Measurements from ENCODE around the gene NXPH4.

The NXPH4 gene

GRCh38 chr12:57234571-57235016 is 18.0 kb downstream of the NXPH4 start:
- DNase-seq = no peak

DNA sequence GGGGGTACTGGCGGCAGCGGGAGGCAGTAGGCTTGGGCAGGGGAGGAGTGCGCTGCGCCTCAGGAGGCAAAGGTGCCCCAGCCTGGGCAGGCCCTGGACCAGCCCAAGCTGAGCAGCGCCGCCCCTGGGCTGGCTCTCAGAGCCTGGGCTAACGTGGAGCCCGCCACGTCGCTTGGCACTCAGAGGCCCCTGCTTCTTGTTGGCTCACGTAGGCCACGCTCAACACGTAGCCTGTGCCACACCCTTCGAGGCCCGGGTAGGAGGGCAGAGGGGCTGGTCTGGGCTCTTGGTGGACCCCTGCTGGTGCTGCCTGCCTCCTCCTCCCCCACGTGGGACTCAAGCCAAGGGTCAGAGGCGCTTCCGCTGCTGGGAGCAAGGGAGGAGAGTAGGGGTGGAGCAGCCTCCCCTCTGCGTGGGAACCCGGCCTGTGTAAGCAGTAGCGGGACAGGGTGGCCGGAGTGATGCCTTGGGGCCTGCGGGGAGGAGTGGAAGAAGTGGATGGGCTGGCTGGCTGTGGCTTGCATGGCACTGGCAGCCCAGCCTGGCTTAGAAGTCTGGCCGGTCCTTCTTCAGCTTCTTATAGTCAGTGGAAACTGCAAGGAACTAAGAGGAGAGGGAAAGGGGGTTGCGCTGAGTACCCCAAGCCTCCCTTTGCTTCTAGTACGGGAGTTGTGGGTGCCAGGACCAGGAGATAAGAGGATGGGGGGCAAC is 18.6 kb downstream of the NXPH4 start:
- no peak for DNase-seq

DNA sequence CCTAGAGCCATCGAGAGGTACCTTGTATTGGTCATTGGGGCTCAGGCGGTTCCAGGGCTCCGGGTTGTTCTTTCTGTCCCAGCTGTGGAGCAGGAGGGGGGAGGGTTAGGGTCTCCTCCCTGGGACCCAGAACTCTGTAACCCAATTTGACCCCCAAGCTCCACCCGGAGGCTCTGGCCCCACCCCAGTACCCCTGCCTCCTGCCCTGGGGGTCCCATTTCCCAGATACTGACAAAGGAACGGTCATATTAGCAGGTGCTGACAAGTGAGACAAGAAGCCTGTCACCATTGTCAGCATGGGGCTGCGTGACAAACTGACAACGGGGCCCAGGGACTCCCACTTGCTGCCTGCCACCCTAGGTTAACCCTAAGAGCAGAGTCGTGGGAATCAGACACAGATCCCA is 19.1 kb downstream of the NXPH4 start:
- no peak for DNase-seq

DNA sequence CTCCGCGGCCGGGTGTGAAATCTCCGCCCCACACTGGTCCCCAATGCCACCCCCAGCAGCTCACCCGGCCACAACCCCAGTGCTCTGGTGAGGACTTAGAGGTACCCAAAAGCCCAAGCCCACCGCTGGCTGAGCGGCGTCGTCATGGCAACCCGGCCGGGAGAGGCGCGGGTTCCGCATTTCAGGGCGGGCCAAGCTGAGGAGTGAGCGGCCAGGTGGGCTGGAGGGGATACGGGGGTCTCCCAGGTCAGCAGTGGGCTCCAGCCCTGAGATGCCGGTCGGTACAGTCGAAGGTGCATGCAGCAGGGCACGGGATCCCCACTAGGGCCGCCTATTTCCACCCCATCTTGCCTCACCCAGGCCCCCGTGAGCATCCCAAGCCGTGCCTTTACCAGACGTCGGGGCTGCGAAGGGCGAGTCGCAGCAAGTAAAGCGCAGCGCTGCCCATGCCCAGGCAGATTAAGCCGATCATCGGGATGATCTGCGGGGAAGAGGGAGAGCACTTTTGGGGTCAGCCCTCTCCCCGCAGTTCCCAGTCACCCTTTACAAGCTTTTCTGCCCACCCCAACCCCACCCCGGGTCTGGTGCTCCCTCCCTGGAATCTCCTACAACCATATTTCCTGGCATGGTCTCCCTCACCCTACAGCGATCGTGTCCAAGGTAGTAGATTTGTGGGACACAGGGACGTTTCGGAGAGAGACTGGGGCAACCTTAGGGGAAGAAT is 19.8 kb downstream of the NXPH4 start:
- DNase-seq = no peak

DNA sequence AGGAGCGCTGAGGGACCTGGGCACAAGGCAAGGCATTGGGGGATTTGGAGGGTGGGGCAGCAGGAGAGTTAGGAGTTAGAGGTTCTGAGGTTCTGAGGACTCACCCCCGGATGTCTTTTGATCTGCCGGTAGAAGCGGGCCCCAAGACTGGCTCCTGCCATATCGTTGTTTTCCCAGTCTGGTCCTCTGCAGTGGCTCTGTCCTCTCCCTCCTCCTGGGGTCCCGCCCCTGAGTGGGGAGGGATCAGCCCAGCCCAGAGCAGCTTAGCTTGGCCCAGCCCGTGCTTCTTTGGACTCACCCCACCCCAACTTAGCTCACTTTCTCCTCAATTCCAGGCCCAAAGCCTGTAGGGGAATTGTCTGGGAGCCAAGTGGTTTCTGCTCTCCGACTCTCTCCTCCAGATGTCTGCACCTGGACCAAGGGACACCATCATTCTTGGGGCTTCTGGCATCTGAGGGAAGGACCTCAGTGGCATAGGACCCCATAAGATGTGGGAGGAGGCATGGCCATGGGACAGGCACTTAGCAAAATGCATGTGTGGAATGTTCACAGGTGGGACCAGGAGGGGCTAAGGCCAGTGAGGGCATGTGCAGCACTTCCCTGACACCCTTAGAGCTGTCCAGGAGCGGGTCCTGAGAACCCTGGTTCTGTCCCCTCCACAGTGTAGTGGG is 20.5 kb downstream of the NXPH4 start:
- DNase-seq = no peak

DNA sequence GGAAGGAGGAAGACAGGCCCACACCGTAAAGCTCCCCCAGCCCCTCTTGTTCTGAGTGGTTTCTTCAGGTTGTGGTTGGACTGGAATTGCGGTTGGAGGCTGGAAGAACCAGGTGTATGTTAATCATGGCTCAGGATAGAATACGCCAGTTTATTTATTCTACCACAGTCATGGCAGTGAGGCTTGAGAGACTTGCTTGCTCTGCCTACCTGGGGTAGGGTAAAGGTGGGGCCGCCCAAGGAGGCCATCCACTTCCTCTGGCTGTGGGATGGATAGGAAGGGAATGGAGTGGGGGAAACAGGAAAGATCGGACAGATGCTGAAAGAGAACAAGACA is 21.0 kb downstream of the NXPH4 start:
- no peak for DNase-seq

- DNase-seq = peak; percentile 59
Measured at GRCh38 chr12:57237932-57238853, 21.6 kb downstream of the NXPH4 start.

GRCh38 chr12:57238854-57239554 is 22.4 kb downstream of the NXPH4 start:
- DNase-seq = peak; percentile 93

GRCh38 chr12:57239587-57240065 is 23.0 kb downstream of the NXPH4 start:
- DNase-seq = no peak

DNA sequence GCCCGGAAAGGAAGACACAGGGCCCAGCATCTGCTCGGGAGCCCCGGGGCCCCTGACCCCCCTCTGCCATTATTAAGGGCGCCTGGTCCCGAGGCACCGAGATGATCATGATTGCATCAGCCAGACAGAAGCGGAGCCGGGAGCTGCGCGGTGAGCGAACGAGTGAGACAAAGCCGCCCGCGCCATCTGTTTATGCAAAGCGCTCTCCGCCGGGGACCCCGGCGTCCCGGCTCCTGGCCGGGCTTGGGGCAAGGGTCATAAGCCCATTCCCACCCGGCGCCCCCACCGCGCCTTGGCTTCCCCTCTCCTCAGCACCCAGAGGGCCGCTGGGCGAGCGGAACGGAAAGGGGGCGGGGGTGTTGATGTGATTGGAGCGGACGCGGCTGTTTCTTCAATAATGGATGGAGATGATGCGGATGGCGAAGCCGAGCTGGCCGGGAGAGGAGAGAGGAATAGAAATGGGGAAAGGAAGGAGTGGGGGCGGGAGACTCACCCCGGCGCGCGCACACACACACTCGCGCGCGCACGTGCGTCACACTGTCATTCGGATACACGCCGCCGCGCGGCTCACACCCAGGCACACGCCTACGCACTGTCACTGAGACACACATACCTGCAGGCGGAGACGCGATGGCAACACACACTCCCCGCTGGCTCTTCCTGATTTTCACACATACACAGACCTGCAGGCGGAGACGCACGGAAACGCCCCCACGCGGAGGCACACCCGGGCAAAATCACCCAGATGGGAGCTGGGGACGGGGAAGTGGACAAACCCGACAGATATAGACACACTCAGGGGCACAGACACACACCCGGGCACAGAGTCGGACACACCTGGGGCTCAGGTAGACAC is 23.7 kb downstream of the NXPH4 start:
- peak; percentile 88 for DNase-seq

DNA sequence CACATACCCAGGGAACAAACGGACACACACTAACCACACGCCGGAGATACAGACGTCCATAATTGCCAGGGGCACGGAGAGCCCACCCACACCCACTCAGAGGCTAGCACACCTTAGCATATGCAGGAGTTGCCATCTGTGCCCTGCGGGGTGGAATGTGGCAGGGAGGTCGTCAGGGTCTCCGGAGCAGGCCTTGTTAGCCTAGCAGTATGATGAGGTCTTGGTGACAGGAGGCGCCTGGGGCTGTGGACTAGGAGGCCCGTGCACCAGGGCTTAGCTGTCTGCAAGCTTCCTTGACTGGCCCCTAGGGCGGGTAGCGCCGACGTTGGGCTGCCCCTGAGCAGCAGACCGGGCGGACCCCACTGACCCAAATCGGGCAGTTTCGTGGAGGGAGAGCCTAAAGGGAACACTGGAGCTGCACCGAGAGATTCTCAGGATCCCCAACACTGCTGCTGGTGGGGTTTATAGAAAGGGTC is 24.4 kb downstream of the NXPH4 start:
- DNase-seq = no peak

- DNase-seq = no peak
Measured at GRCh38 chr12:57241402-57242310, 25.1 kb downstream of the NXPH4 start.

- DNase-seq = no peak
Measured at GRCh38 chr12:57242329-57242690, 25.7 kb downstream of the NXPH4 start.

- peak; percentile 73 for DNase-seq
Measured at GRCh38 chr12:57242691-57243454, 26.3 kb downstream of the NXPH4 start.

DNA sequence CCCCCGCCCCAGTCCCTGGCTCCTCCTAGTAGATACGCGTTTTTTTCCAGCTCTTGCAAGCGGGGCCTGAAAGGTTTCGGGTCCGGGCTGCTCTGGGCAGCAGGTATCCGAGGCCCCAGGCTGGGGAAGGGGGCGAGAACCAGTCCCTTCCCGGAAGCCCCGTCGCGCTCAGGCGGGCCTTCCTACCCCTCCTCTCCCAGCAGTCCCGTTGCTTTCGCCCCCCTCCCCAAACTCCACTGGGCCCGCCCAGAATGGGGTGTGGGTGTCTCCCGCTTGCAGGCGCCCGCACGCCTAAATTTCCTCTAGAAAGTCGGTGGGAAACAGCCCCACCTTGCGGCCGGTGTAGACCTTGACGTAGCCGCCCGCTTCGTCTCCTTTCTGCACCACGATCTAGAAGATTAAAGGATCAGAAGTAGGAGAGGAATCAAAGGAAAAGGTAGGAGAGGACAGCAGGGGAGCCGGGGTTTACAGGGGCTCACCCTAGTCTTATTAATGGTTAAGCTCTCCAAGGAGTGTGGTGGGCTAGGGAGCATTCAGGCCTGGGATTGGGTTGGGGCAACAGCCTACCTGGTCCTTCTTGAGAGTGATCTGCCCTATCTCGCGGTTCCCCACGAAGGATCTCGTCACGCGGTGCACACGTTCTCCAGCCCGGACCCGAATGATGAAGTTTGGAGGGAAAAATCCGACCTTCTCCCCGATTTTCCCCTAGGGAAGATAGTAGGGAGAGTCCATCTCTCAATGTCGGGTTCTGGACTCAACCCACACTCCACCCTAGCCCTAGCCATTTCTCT is 27.1 kb downstream of the NXPH4 start:
- peak; percentile 84 for DNase-seq

DNA sequence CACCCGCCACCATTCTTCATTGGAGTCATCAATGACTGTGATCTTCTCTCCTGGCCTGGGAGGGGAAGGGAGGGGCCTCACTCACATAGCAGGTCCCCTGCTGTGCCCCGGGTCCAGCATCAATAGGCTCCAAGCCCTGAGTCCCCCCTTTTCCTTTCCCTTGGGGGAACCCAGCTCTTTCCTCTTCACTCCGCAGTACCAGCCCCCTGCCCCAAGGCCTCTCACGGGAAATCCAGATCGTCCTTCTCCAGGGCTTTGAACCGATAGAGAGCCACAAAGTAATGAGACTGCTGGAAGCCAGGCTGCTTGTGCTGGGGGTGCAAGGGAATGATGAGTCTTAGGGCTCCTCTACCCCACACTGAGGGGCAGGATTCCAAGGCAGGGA is 27.7 kb downstream of the NXPH4 start:
- DNase-seq = no peak

DNA sequence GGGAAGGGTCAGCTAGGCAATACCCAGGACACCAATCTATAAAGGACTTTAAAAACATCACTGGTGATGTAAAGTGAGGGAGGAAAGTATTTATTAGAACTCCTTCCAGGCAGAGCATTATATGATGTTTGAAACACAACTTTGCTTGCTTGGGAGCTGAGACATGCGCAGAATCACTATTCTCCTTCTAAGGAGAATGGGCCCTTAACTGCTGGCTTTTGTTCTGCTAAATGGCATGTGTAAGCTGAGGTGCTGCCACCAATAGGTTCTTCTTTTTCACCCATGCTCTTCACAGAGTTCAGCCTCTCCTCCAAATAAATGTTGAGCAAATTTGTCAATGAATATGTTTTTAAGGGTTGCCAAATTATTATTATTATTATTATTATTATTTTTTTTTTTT is 30.4 kb downstream of the NXPH4 start:
- no peak for DNase-seq
